CD4-positive, alpha-beta memory T cell (primary cell): ENCODE measurements around the gene TRIM46. TPM values are rescaled to one million over a fixed set of nuclear protein-coding genes. Genes with fewer than 3 reads are reported as not detected.

Experiments used
- CTCF ChIA-PET: fragments of 350-600 bp; sonication (Branson Sonifier 250); formaldehyde crosslinking; loops from one replicate; lab custom pipeline; 2021; ENCODE audit warnings: inconsistent platforms; ENCODE audit not compliant: partially characterized antibody; lab: Charles Lee
- POLR2A ChIA-PET: fragments of 350-600 bp; sonication (Branson Sonifier 250); formaldehyde crosslinking; loops from one replicate; lab custom pipeline; 2021; ENCODE audit not compliant: partially characterized antibody; lab: Charles Lee
- DNase-seq, 5 donors: peaks; one replicate each; pipeline versions ENCODE4 v3.0.0 to v3.0.0-alpha.2; 2020 to 2022; ENCODE audit warnings: mixed read lengths in 1 of 5
- H3K27ac ChIP-seq: one replicate; pipeline ENCODE4 v1.7.0; 2013; ENCODE audit warnings: low read depth, low read length
- H3K27me3 ChIP-seq: 2 replicates; pipeline ENCODE4 v1.7.0; 2013; ENCODE audit warnings: mild to moderate bottlenecking, low read length, moderate library complexity; ENCODE audit not compliant: insufficient read depth
- H3K36me3 ChIP-seq: 2 replicates; pipeline ENCODE4 v1.7.0; 2013; ENCODE audit warnings: mild to moderate bottlenecking, low read length, moderate library complexity; ENCODE audit not compliant: insufficient read depth
- H3K4me1 ChIP-seq: 2 replicates; pipeline ENCODE4 v1.7.0; 2013; ENCODE audit warnings: mild to moderate bottlenecking, low read length, moderate library complexity; ENCODE audit not compliant: insufficient read depth
- H3K4me3 ChIP-seq, 2 donors: one replicate each; pipeline ENCODE4 v1.7.0; 2013; ENCODE audit warnings: low read length in 2 of 2, mild to moderate bottlenecking in 1 of 2
- H3K9me3 ChIP-seq, 2 donors: one replicate each; pipeline ENCODE4 v1.7.0; 2013; ENCODE audit warnings: low read length in 2 of 2, control low read depth in 1 of 2; ENCODE audit not compliant: control insufficient read depth in 1 of 2
- H3K27ac Mint-ChIP-seq, 7 donors: one replicate each; pipeline ENCODE4 v1.8.0; 2020 to 2021; ENCODE audit warnings: mixed read lengths in 7 of 7, mild to moderate bottlenecking in 6 of 7, inconsistent platforms in 3 of 7, moderate library complexity in 3 of 7
- H3K27me3 Mint-ChIP-seq, 2 donors: one replicate each; pipeline ENCODE4 v1.8.0; 2020 to 2021; ENCODE audit warnings: mixed read lengths in 2 of 2
- H3K36me3 Mint-ChIP-seq, 2 donors: one replicate each; pipeline ENCODE4 v1.8.0; 2020 to 2021; ENCODE audit warnings: mixed read lengths in 2 of 2, inconsistent platforms in 1 of 2, mild to moderate bottlenecking in 1 of 2
- H3K4me1 Mint-ChIP-seq, 4 donors: one replicate each; pipeline ENCODE4 v1.8.0; 2020 to 2021; ENCODE audit warnings: mixed read lengths in 4 of 4, mild to moderate bottlenecking in 1 of 4
- H3K4me3 Mint-ChIP-seq, 8 donors: one replicate each; pipeline ENCODE4 v1.8.0; 2020 to 2021; ENCODE audit warnings: mixed read lengths in 8 of 8, mild to moderate bottlenecking in 7 of 8, moderate library complexity in 6 of 8, inconsistent platforms in 3 of 8
- H3K9me3 Mint-ChIP-seq, 8 donors: one replicate each; pipeline ENCODE4 v1.8.0; 2020 to 2021; ENCODE audit warnings: mixed read lengths in 8 of 8, mild to moderate bottlenecking in 5 of 8, inconsistent platforms in 3 of 8, moderate library complexity in 1 of 8
- intact Hi-C: fragments of 100-400 bp; cut with micrococcal nuclease; formaldehyde crosslinking; loops from one replicate; pipeline ENCODE4 v1.15.1; 2023
- polyA plus RNA-seq, 2 donors: library from polyadenylated mRNA; unstranded; fragments of 300-500 nt; fragmentation: Illumina TruSeq; gene quantifications; one replicate each; pipeline ENCODE4 v1.2.3, GENCODE V29; 2021
- total RNA-seq, 2 experiments: library from RNA; stranded (reverse); gene quantifications; one replicate each; pipeline ENCODE4 v1.2.3, GENCODE V29; 2021

TRIM46 gene
- total and polyA plus RNA-seq, 4 experiments from 2014 or later: 1.6 to 8.5 (median 6.0) TPM

DNA sequence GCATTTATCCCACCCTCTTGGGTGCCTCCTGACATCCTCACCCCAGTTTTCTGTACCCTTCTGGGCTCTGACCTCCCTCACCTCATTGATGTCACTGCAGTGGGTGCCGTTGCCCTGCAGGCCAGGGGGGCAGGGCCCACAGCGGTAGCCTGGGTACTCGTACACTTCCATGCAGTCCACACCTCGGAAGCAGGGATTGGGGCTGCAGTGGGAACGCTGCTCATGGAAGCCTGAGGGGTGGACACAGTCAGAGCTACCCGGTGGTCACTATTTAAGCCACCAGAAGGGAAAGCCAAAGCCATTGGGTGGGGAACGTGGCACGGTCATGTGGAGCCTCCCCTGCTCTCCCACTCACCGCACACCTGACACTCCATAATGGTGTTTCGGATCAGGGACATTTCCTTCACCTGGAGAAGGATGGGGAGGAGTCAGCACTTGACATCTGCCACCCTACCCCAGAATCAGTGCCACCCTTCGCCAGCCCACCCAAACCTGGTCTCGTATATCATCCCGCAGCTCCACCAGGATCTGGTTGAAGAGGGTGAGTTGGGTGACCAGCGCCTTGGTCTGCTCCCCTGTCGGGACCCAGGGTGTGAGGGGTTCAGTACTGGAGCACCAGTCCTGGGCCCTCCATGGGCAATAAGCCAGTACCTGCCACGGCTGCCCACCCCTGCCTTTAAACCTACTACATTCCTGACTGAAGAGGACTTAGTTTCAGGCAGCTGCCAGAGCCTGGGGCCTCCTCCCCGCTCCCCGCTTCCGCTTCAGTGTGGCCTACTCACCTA, 29.3 kb downstream of the TRIM46 start:
- DNase-seq: peak in 1 of 5 donors; percentile 33
- no peaks in the 10 kb centered on the region for H3K9me3 ChIP-seq
- no peak overlapping the region for H3K27ac ChIP-seq
- H3K4me3 ChIP-seq: no peak overlapping the region
- peaks cover 4 to 6% of the 10 kb centered on the region in 2 donors for H3K36me3 Mint-ChIP-seq
- no peaks in the 10 kb centered on the region for H3K27me3 ChIP-seq
- CTCF ChIA-PET: interaction anchor here (0.9 to 1.6 kb wide), 3 partner anchors 9 to 48 kb away, joined by 3 to 8 read pairs (median 5); no protein-coding TSS in a partner anchor
- H3K9me3 Mint-ChIP-seq: no peaks in the 10 kb centered on the region
- peaks cover 11% of the 10 kb centered on the region for H3K4me1 ChIP-seq
- intact Hi-C loops: no loop called here
- H3K27ac Mint-ChIP-seq: peak overlapping the region in 3 of 7 donors; percentile 29 to 59 (median 36)
- POLR2A ChIA-PET: interaction anchor here (0.7 to 1.1 kb wide), 2 partner anchors 26 to 42 kb away, joined by 3 to 5 read pairs; no protein-coding TSS in a partner anchor
- H3K27me3 Mint-ChIP-seq: no peaks in the 10 kb centered on the region
- H3K36me3 ChIP-seq: no peaks in the 10 kb centered on the region
- peaks cover 10 to 14% (median 12%) of the 10 kb centered on the region in 4 donors for H3K4me1 Mint-ChIP-seq
- no peak overlapping the region for H3K4me3 Mint-ChIP-seq

DNA sequence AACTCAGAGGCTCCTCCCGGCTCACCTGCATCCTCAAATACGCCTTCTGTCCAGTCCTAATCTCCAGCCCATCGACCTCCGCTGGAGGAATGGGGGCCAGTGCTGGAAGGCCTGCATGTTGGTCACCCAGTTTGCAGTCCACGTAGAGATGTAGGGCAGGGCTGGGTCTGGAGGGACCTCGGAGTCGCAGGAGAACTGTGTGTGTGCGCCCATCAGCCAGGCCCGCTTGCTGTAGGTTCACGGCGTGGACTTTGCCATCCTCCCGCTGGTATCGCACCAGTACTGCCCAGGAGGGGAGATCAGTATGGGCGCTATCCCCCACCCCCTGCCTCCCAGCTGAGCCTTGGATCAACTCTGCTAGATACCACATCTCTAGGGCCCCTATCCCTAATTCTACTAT, 31.4 kb downstream of the TRIM46 start:
- peaks cover 2 to 6% of the 10 kb centered on the region in 2 donors for H3K36me3 Mint-ChIP-seq
- Histone ChIP-seq H3K27me3 (no peaks in the 10 kb centered on the region), H3K4me1 (peaks cover 25% of the 10 kb centered on the region), H3K27ac (no peak overlapping the region), H3K36me3 (no peaks in the 10 kb centered on the region), H3K9me3 (no peaks in the 10 kb centered on the region), H3K4me3 (no peak overlapping the region)
- H3K4me1 Mint-ChIP-seq: peaks cover 17 to 29% (median 22%) of the 10 kb centered on the region in 4 donors
- intact Hi-C loops: loop anchor here (5.0 kb wide), 2 partner anchors 33 to 37 kb away; partner anchors contain the start of genes KRTCAP2 and TRIM46
- no peaks in the 10 kb centered on the region for H3K9me3 Mint-ChIP-seq
- ChIA-PET POLR2A (interaction anchor here (1.5 kb wide), 2 partner anchors 11 to 22 kb away, joined by 6 to 8 read pairs; no protein-coding TSS in a partner anchor), CTCF (interaction anchor here (3.7 to 5.6 kb wide), 3 partner anchors 12 to 30 kb away, joined by 22 to 106 read pairs (median 40); no protein-coding TSS in a partner anchor)
- no peaks in the 10 kb centered on the region for H3K27me3 Mint-ChIP-seq
- peak overlapping the region in 1 of 7 donors; percentile 27 for H3K27ac Mint-ChIP-seq
- peak in 1 of 5 donors; percentile 22 for DNase-seq
- H3K4me3 Mint-ChIP-seq: no peak overlapping the region

DNA sequence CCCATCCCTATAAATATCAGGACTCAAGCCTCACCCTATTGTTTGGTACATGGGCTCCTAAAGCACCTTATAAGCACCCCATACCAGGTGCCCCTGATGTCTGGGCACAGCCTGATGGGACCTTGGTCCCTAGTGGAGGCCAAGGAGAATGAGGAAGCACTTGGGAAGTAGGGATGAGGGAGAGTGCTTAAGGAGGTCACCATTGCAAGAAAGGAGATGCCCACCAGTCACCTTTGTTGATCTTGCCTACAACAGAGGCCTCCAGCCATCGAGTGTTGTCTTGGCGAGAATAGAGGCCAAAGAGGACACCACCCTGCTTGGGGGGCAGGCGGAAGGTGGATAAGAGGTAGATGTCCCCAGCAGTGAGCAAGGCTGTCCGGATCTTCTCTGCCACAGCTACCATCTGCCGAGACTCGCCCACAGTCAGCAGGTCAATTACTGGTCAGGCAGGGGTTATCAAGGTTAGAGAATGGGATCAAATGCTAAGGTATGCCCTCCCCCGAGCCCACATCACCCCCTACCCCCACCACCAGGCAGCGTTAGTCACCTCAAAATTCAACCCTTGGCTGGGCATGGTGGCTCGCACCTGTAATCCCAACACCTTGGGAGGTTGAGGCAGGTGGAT, 32.4 kb downstream of the TRIM46 start:
- H3K4me3 Mint-ChIP-seq: no peak overlapping the region
- H3K27me3 ChIP-seq: no peaks in the 10 kb centered on the region
- peaks cover 4% of the 10 kb centered on the region for H3K36me3 ChIP-seq
- no peaks in the 10 kb centered on the region for H3K27me3 Mint-ChIP-seq
- peaks cover 17 to 29% (median 24%) of the 10 kb centered on the region in 4 donors for H3K4me1 Mint-ChIP-seq
- peaks cover 29% of the 10 kb centered on the region for H3K4me1 ChIP-seq
- DNase-seq: peak in 1 of 5 donors; percentile 29
- CTCF ChIA-PET: interaction anchor here (1.4 to 5.6 kb wide), 5 partner anchors 13 to 390 kb away, joined by 5 to 106 read pairs (median 22); no protein-coding TSS in a partner anchor
- intact Hi-C loops: loop anchor here (1.0 to 5.0 kb wide), 4 partner anchors 34 to 385 kb away; partner anchors contain the start of genes KRTCAP2 and TRIM46
- H3K4me3 ChIP-seq: no peak overlapping the region
- no peaks in the 10 kb centered on the region for H3K9me3 ChIP-seq
- POLR2A ChIA-PET: interaction anchor here (1.5 kb wide), 2 partner anchors 12 to 21 kb away, joined by 6 to 8 read pairs; no protein-coding TSS in a partner anchor
- H3K27ac ChIP-seq: no peak overlapping the region
- H3K9me3 Mint-ChIP-seq: no peaks in the 10 kb centered on the region
- H3K27ac Mint-ChIP-seq: peak overlapping the region in 2 of 7 donors; percentile 27 to 31
- H3K36me3 Mint-ChIP-seq: peaks cover 7 to 11% of the 10 kb centered on the region in 2 donors

DNA sequence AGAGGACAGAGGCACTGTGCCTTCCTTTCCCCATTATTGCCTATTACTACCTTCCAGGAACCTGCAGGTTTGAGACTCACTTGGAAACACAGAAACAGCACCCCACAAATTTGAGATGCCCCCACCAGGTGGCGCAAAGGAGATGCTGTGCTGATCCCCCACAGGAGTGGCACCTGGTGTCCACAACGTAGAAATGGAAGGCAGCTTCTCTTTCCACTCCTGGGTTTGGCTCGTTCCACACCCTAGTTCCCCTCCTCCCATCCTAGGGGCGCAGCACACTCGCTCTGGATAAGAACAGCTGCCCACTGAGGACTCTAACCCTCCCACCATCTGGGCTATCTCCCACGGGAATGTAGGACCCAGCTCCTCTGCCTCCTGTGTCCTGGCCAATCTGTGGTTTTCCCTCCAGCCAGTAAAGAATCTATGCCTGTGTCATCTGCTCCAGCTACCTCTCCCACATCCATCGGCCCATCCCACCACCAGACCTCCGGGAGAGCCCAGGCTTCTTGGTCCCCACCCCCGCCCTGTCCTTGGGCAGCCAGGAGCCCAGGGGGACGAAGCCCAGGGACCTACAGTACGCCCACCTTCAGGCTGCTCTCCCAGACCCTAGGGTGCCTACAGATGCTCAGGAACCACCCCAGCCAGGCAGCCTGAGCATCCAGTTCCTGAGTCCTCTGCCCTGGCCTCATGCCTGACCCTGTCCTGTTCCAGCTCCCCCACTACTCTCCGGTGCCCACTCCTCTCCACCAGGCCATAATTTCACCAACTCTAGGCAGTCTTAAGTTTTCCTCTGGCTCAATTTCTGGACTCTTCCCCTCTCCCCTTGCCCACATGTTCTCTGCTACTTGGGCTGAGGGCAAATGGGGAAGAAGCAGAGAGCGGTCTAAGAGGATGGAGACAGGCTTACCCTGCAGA, 33.5 kb downstream of the TRIM46 start:
- Mint-ChIP-seq H3K4me3 (peak overlapping the region; percentile 56 to 87 (median 76)), H3K4me1 (peaks cover 17 to 29% (median 24%) of the 10 kb centered on the region in 4 donors), H3K27ac (peak overlapping the region; percentile 90 to 98 (median 95)), H3K27me3 (no peaks in the 10 kb centered on the region), H3K9me3 (no peaks in the 10 kb centered on the region), H3K36me3 (peaks cover 11 to 15% of the 10 kb centered on the region in 2 donors)
- Histone ChIP-seq H3K4me1 (peaks cover 29% of the 10 kb centered on the region), H3K36me3 (peaks cover 7% of the 10 kb centered on the region), H3K9me3 (no peaks in the 10 kb centered on the region), H3K4me3 (no peak overlapping the region), H3K27ac (peak overlapping the region; percentile 100), H3K27me3 (no peaks in the 10 kb centered on the region)
- CTCF ChIA-PET: interaction anchor here (0.6 to 5.6 kb wide), 24 partner anchors 9 to 893 kb away, joined by 3 to 106 read pairs (median 4); partner anchors contain the start of genes KRTCAP2 and MSTO1
- intact Hi-C loops: loop anchor here (1.0 to 5.0 kb wide), 6 partner anchors 13 to 384 kb away; partner anchors contain the start of genes KRTCAP2 and TRIM46
- POLR2A ChIA-PET: interaction anchor here (0.6 to 4.4 kb wide), 15 partner anchors 13 to 116 kb away, joined by 3 to 89 read pairs (median 4); partner anchors contain the start of genes CLK2, ENTREP3, FDPS and KRTCAP2
- peak; percentile 87 to 91 (median 89) for DNase-seq

GRCh38 chr1:155207806-155208540, 34.3 kb downstream of the TRIM46 start, which contains the start of gene THBS3:
Gene THBS3, minus strand, starts transcription at chr1:155207897. Its CDS starts 21 bp downstream, at chr1:155207876.
- ChIA-PET POLR2A (interaction anchor here (0.6 to 4.4 kb wide), 12 partner anchors 14 to 212 kb away, joined by 3 to 89 read pairs (median 5); partner anchors contain the start of genes FDPS, KRTCAP2 and TRIM46), CTCF (interaction anchor here (0.7 to 5.6 kb wide), 11 partner anchors 10 to 402 kb away, joined by 3 to 106 read pairs (median 13); partner anchors contain the start of genes KRTCAP2 and MSTO1)
- peak within 1 kb of the TSS; percentile 68 to 100 for H3K4me3 ChIP-seq
- H3K9me3 ChIP-seq: no peaks in the 10 kb centered on the region
- H3K4me1 ChIP-seq: peaks cover 29% of the 10 kb centered on the region
- peaks cover 17 to 29% (median 24%) of the 10 kb centered on the region in 4 donors for H3K4me1 Mint-ChIP-seq
- no peaks in the 10 kb centered on the region for H3K27me3 ChIP-seq
- peaks cover 7% of the 10 kb centered on the region for H3K36me3 ChIP-seq
- DNase-seq: peak in 2 of 5 donors; percentile 10 to 37
- H3K36me3 Mint-ChIP-seq: peaks cover 11 to 15% of the 10 kb centered on the region in 2 donors
- no peaks in the 10 kb centered on the region for H3K9me3 Mint-ChIP-seq
- peak within 1 kb of the TSS; percentile 86 to 92 (median 87) for H3K4me3 Mint-ChIP-seq
- no peaks in the 10 kb centered on the region for H3K27me3 Mint-ChIP-seq
- H3K27ac Mint-ChIP-seq: peak within 1 kb of the TSS; percentile 95 to 98 (median 98)
- H3K27ac ChIP-seq: peak within 1 kb of the TSS; percentile 100
- intact Hi-C loops: loop anchor here (1.0 to 5.0 kb wide), 5 partner anchors 14 to 383 kb away; partner anchors contain the start of genes KRTCAP2 and TRIM46
